Left hindlimb (tissue), 1 donor: Measurements from ENCODE around the gene AMELY.
"Not testable (repeated sequence)": the region's sequence is repeated elsewhere in the genome, so short reads cannot be mapped to it uniquely, and the experiment has no call there.

ENCODE experiments used
- DNase-seq: peaks from one replicate; pipeline ENCODE4 v3.0.0-alpha.2; 2018

AMELY gene

GRCh38 chrY:6911253-6911881, at the start of gene AMELY:
AMELY (minus strand) TSS chrY:6911752; CDS start chrY:6872608, 39,144 bp downstream.
- DNase-seq, result peak; percentile 30

- DNase-seq, result no peak
These were observed 38.4 kb upstream of the AMELY start for GRCh38 chrY:6949947-6950346.

GRCh38 chrY:6948378-6948777, 36.8 kb upstream of the AMELY start:
- no peak for DNase-seq

- DNase-seq, result no peak
These were observed 36.1 kb upstream of the AMELY start for GRCh38 chrY:6947695-6948094.

GRCh38 chrY:6935497-6935896, 23.9 kb upstream of the AMELY start:
- no peak for DNase-seq

GRCh38 chrY:6931779-6932396, 20.3 kb upstream of the AMELY start:
- DNase-seq, result no peak

- DNase-seq, result no peak
These were observed 17.7 kb upstream of the AMELY start for GRCh38 chrY:6929237-6929636.

- no peak for DNase-seq
These were observed 16.7 kb upstream of the AMELY start for GRCh38 chrY:6928265-6928664.

- DNase-seq, result no peak
These were observed 9.5 kb upstream of the AMELY start for GRCh38 chrY:6921061-6921460.

- no peak for DNase-seq
These were observed 1.8 kb upstream of the AMELY start for GRCh38 chrY:6913362-6913761.

- DNase-seq, result peak; percentile 27
These were observed 940 bp downstream of the AMELY start, which contains the start of gene TBL1Y for GRCh38 chrY:6910372-6911252. TBL1Y (plus strand) TSS chrY:6910697; CDS start chrY:7025085, 114,388 bp downstream.

- no peak for DNase-seq
These were observed 1.7 kb downstream of the AMELY start for GRCh38 chrY:6909856-6910255.

GRCh38 chrY:6909118-6909521, 2.4 kb downstream of the AMELY start:
- DNase-seq, result peak; percentile 27

GRCh38 chrY:6908021-6908420, 3.5 kb downstream of the AMELY start:
- not testable (repeated sequence) for DNase-seq

- no peak for DNase-seq
These were observed 4.0 kb downstream of the AMELY start for GRCh38 chrY:6907591-6907990.

- DNase-seq, result not testable (repeated sequence)
These were observed 9.4 kb downstream of the AMELY start for GRCh38 chrY:6902116-6902515.

GRCh38 chrY:6895236-6895635, 16.3 kb downstream of the AMELY start:
- DNase-seq, result no peak

- no peak for DNase-seq
These were observed 17.1 kb downstream of the AMELY start for GRCh38 chrY:6894496-6894895.

GRCh38 chrY:6849384-6849783, 62.2 kb downstream of the AMELY start:
- DNase-seq, result no peak

GRCh38 chrY:6842650-6843049, 68.9 kb downstream of the AMELY start:
- DNase-seq, result not testable (repeated sequence)
